Activated CD4-positive, alpha-beta T cell treated with anti-CD3 and anti-CD28 coated beads, Interleukin-2, Interleukin-4, amounts not matched to agents 100 ng/mL and 50 ng/mL, durations not matched to agents 16 hours and 8 hours (primary cell): ENCODE results near the gene RAP1B.

Experiments
- DNase-seq: peaks from one replicate; pipeline ENCODE4 v3.0.0-alpha.2; 2020; ENCODE audit warnings: low spot score

The RAP1B gene

GRCh38 chr12:68610370-68611093 is at the start of gene RAP1B:
RAP1B (plus strand) TSS chr12:68610899; CDS start chr12:68648725, 37,826 bp downstream.
- peak; percentile 91 for DNase-seq

- DNase-seq = no peak
Observed at GRCh38 chr12:68561830-68562229, 48.9 kb upstream of the RAP1B start.

GRCh38 chr12:68564166-68564565 is 46.5 kb upstream of the RAP1B start:
- no peak for DNase-seq

DNA sequence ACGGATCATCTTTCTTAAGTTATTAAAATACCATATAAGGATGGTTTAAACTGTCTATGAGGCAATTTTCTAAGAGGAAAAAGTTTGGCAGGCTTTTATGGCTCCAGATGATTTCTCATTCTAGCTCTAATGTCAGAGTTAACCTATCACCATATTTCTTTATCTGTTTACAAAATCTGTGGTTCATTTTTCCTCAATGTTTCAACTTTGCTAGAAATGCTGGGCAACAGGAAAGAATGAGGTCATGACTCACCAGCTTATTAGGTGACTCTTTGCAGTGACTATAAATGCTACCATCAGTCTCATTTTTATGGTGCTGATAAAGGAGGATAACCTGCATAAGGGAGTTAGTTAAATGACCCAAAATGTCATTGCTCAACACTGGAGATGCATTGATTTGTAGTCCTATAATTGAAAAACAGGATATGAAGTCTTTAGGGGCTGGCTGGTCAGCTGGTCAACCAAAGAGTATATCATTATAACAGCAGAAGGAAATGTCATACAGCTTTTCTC is 45.3 kb upstream of the RAP1B start:
- peak; percentile 63 for DNase-seq

GRCh38 chr12:68568922-68569569 is 41.7 kb upstream of the RAP1B start:
- DNase-seq = no peak

GRCh38 chr12:68572661-68573060 is 38.0 kb upstream of the RAP1B start:
- no peak for DNase-seq

DNA sequence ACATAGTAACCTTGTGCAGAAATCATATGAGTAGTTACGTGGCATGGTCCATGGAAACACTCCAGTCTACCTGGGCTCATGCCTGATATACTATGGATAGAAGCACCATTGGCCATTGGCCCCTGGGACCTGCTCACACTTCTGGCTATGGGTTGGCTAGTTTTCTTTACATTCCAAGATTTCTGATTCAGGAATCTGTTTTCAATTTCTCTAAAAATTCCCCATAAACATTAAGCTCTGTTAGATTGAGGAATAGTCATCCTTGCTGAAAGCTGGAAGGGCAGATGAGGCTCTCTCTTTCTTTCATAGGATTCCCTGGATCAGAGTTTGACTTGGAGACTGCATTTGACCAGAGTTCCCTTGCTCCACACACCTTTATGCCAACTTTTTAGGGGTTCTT is 37.3 kb upstream of the RAP1B start:
- no peak for DNase-seq

- DNase-seq = no peak
Observed at GRCh38 chr12:68577949-68578348, 32.8 kb upstream of the RAP1B start.

DNA sequence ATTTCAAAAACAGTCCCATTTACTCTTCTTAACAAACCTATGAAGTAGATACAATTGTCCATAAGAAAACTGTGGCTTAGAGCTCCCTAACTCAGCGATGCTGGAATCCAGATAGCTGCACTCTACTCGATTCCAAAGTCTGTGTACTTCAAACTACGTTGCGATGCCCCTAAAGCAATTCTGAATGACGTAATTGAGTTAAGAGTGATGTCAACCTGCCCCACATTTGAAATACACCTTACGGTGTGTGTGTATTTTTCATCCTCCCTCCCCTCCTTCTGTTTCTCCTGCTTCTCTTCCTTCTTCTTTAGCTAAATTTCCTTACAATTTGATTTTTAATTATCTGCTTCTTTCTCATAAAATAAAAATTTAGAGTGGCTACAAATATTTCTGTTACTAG is 31.9 kb upstream of the RAP1B start:
- no peak for DNase-seq

DNA sequence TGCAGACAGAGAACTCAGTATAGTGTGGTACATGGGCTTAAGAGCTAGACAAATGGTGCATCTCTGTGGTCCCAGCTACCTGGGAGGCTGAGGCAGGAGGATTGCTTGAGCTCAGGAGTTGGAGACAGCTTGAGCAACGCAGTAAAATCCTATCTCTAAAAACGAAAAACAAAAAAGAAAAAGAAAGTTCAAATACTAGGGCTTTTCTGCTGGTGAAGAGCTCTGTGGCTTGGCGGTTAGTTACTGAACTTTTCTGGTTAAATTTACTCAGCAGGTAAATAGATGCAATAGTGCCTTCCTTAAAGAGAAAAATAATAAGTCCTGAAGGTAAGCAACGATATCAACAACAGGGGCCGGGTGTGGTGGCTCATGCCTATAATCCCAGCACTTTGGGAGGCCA is 31.4 kb upstream of the RAP1B start:
- no peak for DNase-seq

DNA sequence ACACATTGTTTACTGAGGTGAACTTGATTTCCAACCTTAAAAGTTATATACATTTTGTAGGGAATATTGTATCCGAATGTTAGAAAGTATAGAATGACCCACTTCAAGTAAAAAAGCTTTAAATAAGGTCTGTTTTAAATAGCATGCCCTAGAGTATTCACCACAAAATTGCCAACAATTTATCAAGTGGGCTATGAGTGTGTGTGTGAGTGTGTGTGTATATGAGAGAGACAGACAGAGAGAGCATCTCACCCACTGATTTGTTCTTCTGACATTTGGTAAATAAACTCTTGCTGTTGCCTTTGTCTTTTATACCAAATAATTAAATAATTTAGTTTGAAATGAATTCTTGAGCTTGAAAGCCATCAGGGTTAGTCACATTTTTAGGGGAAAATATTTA is 29.8 kb upstream of the RAP1B start:
- DNase-seq = no peak

DNA sequence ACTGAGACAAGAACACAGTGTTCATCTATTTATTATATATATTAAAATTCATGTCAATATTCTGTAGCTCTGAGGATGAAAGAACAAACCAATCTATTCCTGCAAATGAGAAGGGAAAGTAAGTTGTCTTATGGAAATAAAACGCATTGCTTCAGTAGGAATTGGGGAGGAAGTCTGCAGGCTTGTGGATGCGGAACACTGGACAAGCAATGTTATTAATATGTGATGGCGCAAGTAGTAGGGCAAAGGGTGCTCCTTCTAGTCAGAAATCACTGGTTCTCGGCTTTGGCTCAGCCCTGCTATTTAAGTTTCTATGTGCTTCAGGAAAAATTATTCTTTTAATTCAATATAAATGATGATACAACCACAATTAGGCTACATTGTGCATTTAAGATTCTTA is 28.8 kb upstream of the RAP1B start:
- DNase-seq = no peak

DNA sequence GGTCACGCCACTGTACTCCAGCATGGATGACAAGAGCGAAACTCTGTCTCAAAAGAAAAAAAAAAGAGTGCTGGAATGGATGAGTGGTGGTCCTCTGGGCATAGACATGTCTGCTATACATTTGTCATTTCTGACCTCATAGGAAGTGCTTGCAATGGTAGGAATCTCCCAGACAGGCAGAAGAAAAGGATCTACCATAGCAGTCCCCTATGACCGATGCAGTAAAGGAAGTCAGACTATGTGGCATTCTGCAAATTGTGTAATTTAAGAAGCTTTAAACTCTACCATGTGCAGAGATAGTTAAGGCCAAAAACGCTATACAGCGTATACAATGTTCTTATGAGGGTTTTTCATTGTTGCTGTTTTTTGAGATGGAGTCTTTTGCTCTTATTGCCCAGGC is 24.7 kb upstream of the RAP1B start:
- no peak for DNase-seq

- peak; percentile 37 for DNase-seq
Observed at GRCh38 chr12:68587448-68587873, 23.2 kb upstream of the RAP1B start.

DNA sequence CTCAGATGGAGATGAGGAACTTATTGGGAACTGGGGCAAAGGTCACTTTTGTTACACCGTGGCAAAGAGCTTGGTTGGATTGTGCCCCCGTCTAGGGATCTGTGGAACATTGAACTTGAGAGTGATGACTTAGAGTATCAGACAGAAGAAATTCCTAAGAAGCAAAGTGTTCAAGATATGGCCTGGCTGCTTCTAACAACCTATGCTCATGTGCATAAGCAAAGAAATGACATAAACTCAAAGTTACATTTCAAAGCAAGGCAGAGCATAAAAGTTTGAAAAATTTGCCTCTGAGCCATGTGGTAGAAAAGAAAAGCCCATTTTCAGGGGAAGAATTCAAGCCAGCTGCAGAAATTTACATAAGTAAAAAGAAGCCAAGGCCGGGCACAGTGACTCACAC is 21.5 kb upstream of the RAP1B start:
- no peak for DNase-seq

DNA sequence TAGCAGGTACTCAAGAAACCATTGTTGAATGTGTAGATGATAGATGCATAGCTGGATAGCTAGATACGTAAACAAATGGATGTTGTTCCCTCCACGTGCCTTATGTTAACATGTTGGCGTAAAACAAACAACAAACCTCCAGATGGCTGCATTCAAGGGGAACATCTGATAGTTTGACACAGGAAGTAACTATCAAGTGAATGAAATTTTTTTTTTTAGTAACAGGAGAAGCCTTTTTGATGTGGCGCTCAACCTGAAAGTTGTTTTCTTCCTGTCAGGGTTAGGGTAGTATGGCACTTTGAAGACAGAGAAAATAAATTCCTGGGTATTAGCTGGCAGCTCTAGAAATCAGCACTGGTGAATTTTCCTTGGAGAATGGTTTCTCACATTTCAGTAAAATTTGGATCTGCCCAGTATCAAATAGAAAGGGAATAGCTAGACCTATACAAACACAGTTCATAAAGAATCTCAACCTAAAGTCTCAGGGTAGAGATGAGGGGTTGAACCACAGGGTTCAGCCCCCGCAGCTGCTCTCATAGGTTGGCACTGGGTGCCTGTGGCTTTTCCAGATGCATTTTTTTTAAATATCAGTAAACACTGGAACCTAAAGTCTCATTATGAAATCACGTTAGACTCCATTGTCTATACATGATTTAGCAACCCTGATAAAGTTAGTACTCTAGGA is 18.8 kb upstream of the RAP1B start:
- peak; percentile 41 for DNase-seq

- DNase-seq = no peak
Observed at GRCh38 chr12:68595241-68595640, 15.5 kb upstream of the RAP1B start.

GRCh38 chr12:68601767-68602166 is 8.9 kb upstream of the RAP1B start:
- no peak for DNase-seq

- DNase-seq = no peak
Observed at GRCh38 chr12:68602720-68603119, 8.0 kb upstream of the RAP1B start.

GRCh38 chr12:68608191-68608590 is 2.5 kb upstream of the RAP1B start:
- no peak for DNase-seq

GRCh38 chr12:68609998-68610369 is 715 bp upstream of the RAP1B start:
- no peak for DNase-seq

- peak; percentile 48 for DNase-seq
Observed at GRCh38 chr12:68611094-68611805, 551 bp downstream of the RAP1B start.

DNA sequence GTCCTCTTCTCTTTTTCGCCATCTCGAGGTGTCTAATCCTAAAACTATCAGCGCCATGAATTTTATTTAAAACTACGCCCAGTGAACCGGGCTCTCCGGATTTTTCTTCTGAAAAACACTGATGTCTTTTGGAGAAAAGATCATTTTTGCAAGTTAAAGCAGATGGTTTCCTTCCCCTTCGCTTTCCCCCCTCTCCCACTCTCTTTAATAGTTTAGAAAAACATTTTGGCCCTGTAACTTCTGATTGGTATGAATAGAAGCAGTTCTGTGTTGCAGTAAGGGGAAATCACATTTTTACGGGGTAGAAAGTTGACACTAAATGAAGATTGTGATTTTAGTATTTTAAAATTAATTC is 1.1 kb downstream of the RAP1B start:
- no peak for DNase-seq
